PFSK-1 (cell line): Measurements from ENCODE around the gene TTLL5.

Experiments used
- FOXP2 ChIP-seq: optimal IDR thresholded peaks from 2 replicates; pipeline ENCODE3; 2011; ENCODE audit warnings: borderline replicate concordance, control low read depth, inconsistent platforms; ENCODE audit not compliant: insufficient read depth; ENCODE audit errors: extremely low read length, extremely low read depth
- POLR2AphosphoS5 ChIP-seq: IDR thresholded peaks from 2 replicates; pipeline ENCODE4 v1.6.1; 2012; ENCODE audit warnings: low read depth, mild to moderate bottlenecking, control low read depth, low read length, moderate library complexity
- REST ChIP-seq, 2 experiments: IDR thresholded peaks; 2 replicates each; pipeline versions ENCODE4 v1.6.1 to v1.8.0; 2011 to 2012; ENCODE audit warnings: low read depth in 2 of 2, low read length in 2 of 2, control low read depth in 1 of 2, inconsistent platforms in 1 of 2, mild to moderate bottlenecking in 1 of 2, moderate library complexity in 1 of 2; ENCODE audit not compliant: insufficient read depth in 1 of 2
- SIN3A ChIP-seq: IDR thresholded peaks from 2 replicates; pipeline ENCODE4 v1.6.1; 2012; ENCODE audit warnings: mild to moderate bottlenecking, low read length, moderate library complexity, borderline replicate concordance; ENCODE audit not compliant: insufficient read depth
- TAF1 ChIP-seq: IDR thresholded peaks from 2 replicates; pipeline ENCODE4 v1.6.1; 2012; ENCODE audit warnings: low read length, control low read depth, borderline replicate concordance; ENCODE audit not compliant: insufficient read depth

The TTLL5 gene

GRCh38 chr14:75802486-75802885, 141.4 kb downstream of the TTLL5 start:
- TF ChIP-seq TAF1 (no peak), REST (IDR thresholded peaks at IDR 0.05; ENCODE audit: insufficient read depth in 1 of 2, low read depth in 2 of 2, low read length in 2 of 2) (no peak), SIN3A (no peak), FOXP2 (no peak), POLR2AphosphoS5 (no peak)

DNA sequence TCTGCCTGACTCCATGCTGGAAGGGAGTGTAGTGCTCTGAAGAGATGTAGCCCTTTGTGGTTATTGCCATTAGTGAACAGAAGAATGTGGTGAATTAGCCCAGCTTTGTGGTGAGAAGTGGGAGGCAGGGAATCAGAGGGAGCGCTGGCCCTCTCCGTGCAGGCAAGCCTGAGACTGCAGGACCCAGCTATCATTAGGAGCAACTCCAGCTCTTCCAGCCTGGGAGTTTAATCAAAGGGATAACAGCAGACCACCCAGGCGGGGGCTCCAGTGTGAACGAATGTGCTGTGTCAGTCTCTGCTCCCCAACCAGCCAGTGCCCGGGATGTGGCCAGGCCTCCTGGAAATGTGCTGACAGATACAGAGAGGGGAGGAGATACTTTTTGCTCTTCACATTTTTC, 142.7 kb downstream of the TTLL5 start:
- TF ChIP-seq SIN3A (no peak), FOXP2 (no peak), TAF1 (no peak), POLR2AphosphoS5 (no peak), REST (IDR thresholded peaks at IDR 0.05; ENCODE audit: insufficient read depth in 1 of 2, low read depth in 2 of 2, low read length in 2 of 2) (no peak)

DNA sequence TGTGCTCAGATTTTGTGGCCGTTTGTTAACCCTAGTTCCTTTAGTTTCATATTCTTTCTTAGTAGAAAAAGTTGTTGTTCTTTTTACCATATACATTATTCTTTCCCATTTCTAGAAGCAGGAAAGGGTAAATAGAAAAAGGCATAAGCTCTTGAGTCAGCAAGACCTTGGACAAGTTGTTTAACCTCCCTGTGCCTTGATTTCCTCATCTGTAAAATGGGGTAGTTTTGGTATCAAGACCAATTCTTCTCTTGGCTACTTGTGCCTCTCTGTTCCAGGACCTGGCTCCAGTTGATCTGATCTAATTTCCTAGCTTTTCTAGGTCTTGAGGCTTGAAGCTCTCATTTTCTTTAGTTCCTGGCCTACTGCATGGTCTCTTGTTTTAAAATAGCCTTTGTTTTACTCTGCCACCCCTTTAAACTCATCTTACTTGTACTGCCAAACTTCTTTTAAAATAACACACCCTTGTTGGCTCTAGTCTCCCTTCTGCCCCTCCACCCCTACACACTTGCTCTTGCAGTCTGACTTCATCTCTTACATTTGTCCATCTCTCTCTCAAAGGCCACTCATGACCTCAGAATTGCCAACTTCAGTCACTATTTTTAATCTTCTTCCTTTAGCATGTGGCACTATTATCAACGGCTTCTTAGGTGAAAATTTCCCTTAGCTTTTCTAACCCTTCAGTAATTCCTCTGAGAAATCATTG, 143.7 kb downstream of the TTLL5 start:
- TF ChIP-seq TAF1 (no peak), SIN3A (no peak), FOXP2 (no peak), POLR2AphosphoS5 (no peak), REST (IDR thresholded peaks at IDR 0.05; ENCODE audit: insufficient read depth in 1 of 2, low read depth in 2 of 2, low read length in 2 of 2) (no peak)

DNA sequence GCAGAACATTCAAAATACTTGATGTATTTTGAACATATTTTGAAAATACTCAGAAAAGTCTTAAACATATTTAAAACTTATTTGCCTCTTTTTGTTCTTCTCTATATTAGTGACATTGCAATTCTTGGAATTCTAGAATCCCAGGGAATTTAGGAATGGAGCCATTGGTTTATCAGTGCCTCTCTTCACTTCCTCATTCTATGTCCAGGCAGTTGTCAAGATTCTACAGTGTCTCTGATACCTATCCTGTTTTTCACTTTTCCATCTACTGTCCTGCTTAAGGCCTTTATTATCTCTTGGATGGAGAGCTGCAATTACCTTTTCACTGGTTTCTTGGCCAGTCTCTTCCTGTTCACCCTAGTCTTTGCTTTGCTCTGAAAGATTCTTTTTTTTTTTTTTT, 144.6 kb downstream of the TTLL5 start:
- TF ChIP-seq FOXP2 = no peak
- TF ChIP-seq TAF1 = no peak
- no peak for TF ChIP-seq SIN3A
- no peak for TF ChIP-seq POLR2AphosphoS5
- no peak for TF ChIP-seq REST (IDR thresholded peaks at IDR 0.05; ENCODE audit: insufficient read depth in 1 of 2, low read depth in 2 of 2, low read length in 2 of 2)

- TF ChIP-seq TAF1 (no peak), SIN3A (no peak), POLR2AphosphoS5 (no peak), FOXP2 (no peak), REST (IDR thresholded peaks at IDR 0.05; ENCODE audit: insufficient read depth in 1 of 2, low read depth in 2 of 2, low read length in 2 of 2) (no peak)
Measured at GRCh38 chr14:75806352-75806832, 145.3 kb downstream of the TTLL5 start.
